ENCODE measurements around the gene PARP1. TPM values are rescaled to one million over a fixed set of nuclear protein-coding genes. Genes with fewer than 3 reads are reported as not detected.

PARP1 gene
- polyA plus RNA-seq, 6 donors from 2014 or later: 156 to 250 (median 234) TPM

- Mint-ChIP-seq H3K4me3 (peak overlapping the region in 3 of 8 donors; percentile 1 to 56 (median 40)), H3K9me3 (no peaks in the 10 kb centered on the region), H3K27ac (peak overlapping the region in 2 of 6 donors; percentile 7 to 93), H3K36me3 (no peaks in the 10 kb centered on the region), H3K27me3 (no peaks in the 10 kb centered on the region), H3K4me1 (peaks cover 28 to 45% (median 40%) of the 10 kb centered on the region in 3 donors)
- ATAC-seq (ENCODE audit: low read depth in 2 of 2) (no peak), DNase-seq (no peak)
Measured at GRCh38 chr1:226409392-226409791, 1.5 kb upstream of the PARP1 start.

- H3K36me3 Mint-ChIP-seq: no peaks in the 10 kb centered on the region
- no peaks in the 10 kb centered on the region for H3K9me3 Mint-ChIP-seq
- peak overlapping the region; percentile 77 to 98 (median 92) for H3K4me3 Mint-ChIP-seq
- ATAC-seq (ENCODE audit: low read depth in 2 of 2) (no peak), DNase-seq (no peak)
- peak overlapping the region; percentile 81 to 93 (median 92) for H3K27ac Mint-ChIP-seq
- no peaks in the 10 kb centered on the region for H3K27me3 Mint-ChIP-seq
- peaks cover 36 to 54% (median 49%) of the 10 kb centered on the region in 3 donors for H3K4me1 Mint-ChIP-seq
Measured at GRCh38 chr1:226408285-226409184, 642 bp upstream of the PARP1 start.

- ATAC-seq (ENCODE audit: low read depth in 2 of 2) (peak; percentile 46 to 57), DNase-seq (peak; percentile 66)
- H3K27me3 Mint-ChIP-seq: no peaks in the 10 kb centered on the region
- H3K36me3 Mint-ChIP-seq: peaks cover 0 to 2% of the 10 kb centered on the region in 2 donors
- H3K9me3 Mint-ChIP-seq: no peaks in the 10 kb centered on the region
- peak overlapping the region; percentile 85 to 98 (median 95) for H3K27ac Mint-ChIP-seq
- peak overlapping the region; percentile 89 to 100 (median 98) for H3K4me3 Mint-ChIP-seq
- H3K4me1 Mint-ChIP-seq: peaks cover 44 to 67% (median 61%) of the 10 kb centered on the region in 3 donors
Measured at GRCh38 chr1:226407199-226407496, 745 bp downstream of the PARP1 start.

- peak; percentile 38 for DNase-seq
- Mint-ChIP-seq H3K27ac (peak overlapping the region; percentile 85 to 98 (median 95)), H3K27me3 (no peaks in the 10 kb centered on the region), H3K9me3 (no peaks in the 10 kb centered on the region), H3K36me3 (peaks cover 2 to 9% of the 10 kb centered on the region in 2 donors), H3K4me1 (peaks cover 51 to 75% (median 65%) of the 10 kb centered on the region in 3 donors), H3K4me3 (peak overlapping the region; percentile 89 to 100 (median 98))
- peak; percentile 13 to 16 for ATAC-seq (ENCODE audit: low read depth in 2 of 2)
Measured at GRCh38 chr1:226406401-226406881, 1.5 kb downstream of the PARP1 start.

- H3K9me3 Mint-ChIP-seq: no peaks in the 10 kb centered on the region
Measured at GRCh38 chr1:226405411-226405988, 2.4 kb downstream of the PARP1 start.

DNA sequence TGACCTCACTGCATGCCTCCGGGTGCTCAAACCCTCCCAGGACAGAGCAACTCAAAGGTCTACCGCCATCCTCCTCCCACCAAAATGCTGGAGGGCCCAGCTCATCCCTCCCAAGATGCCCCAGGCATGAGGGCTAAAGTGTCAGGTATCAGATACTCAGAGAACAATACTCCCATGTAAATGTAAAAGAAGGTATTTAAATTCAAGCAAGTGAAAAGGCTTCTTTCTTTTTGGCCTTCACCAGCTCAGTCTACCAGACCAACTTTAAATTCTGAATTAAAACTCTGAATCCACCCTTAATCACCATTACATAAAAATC, 3.0 kb downstream of the PARP1 start:
- DNase-seq (no peak), ATAC-seq (ENCODE audit: low read depth in 2 of 2) (no peak)
- peak overlapping the region; percentile 60 to 100 (median 96) for H3K4me3 Mint-ChIP-seq
- no peaks in the 10 kb centered on the region for H3K9me3 Mint-ChIP-seq
- peaks cover 13 to 22% of the 10 kb centered on the region in 2 donors for H3K36me3 Mint-ChIP-seq
- no peaks in the 10 kb centered on the region for H3K27me3 Mint-ChIP-seq
- H3K4me1 Mint-ChIP-seq: peaks cover 65 to 90% (median 80%) of the 10 kb centered on the region in 3 donors
- peak overlapping the region; percentile 6 to 98 (median 88) for H3K27ac Mint-ChIP-seq

More at GRCh38 chr1:226405411-226405988, 2.4 kb downstream of the PARP1 start:
- Mint-ChIP-seq H3K4me1 (peaks cover 59 to 84% (median 74%) of the 10 kb centered on the region in 3 donors), H3K36me3 (peaks cover 10 to 18% of the 10 kb centered on the region in 2 donors), H3K4me3 (peak overlapping the region; percentile 89 to 100 (median 98)), H3K27ac (peak overlapping the region; percentile 19 to 98 (median 95)), H3K27me3 (no peaks in the 10 kb centered on the region)
- ATAC-seq (ENCODE audit: low read depth in 2 of 2) (no peak), DNase-seq (no peak)

DNA sequence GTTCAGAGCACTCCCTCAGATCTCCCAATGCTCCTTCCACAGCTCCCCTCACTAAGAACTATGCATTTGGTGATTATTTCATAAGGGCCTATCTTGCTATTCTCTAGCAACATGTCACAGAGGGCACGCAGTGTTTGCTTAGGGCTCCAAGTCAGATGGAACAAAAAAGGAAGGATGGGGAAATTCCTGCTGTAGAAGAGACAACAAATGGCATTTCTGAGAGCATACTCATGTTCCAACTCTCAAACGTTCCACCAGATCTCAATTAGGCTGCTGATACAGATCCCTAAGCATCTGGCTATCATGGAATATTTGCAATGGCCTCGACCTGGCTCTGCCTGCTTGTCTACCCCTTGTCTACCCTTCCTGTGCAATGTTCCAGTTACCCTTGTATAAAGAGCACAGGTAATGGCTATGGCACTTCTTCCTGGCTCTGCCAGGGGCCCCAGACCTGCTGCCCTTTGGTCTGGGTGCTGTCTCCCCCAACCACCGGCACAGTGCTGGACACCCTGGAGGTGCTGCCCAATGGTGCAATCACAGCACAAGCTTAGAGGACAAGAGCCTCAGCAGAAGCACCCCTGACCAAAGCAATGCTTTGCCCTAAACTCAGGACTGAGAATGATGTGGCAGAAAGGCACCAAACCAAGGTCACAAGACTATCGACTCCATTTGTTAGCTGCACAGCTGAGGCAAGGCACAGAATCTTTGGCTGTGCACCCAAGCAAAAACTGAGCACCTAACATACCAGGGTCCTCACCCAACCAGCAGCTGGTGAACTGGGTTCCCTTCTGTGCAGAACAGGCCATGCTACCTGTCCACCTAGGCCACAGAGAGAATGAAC, 3.6 kb downstream of the PARP1 start:
- DNase-seq (no peak), ATAC-seq (ENCODE audit: low read depth in 2 of 2) (no peak)
- Mint-ChIP-seq H3K4me3 (peak overlapping the region; percentile 89 to 100 (median 96)), H3K4me1 (peaks cover 65 to 92% (median 83%) of the 10 kb centered on the region in 3 donors), H3K9me3 (no peaks in the 10 kb centered on the region), H3K27ac (peak overlapping the region; percentile 6 to 95 (median 88)), H3K27me3 (no peaks in the 10 kb centered on the region), H3K36me3 (peaks cover 18 to 22% of the 10 kb centered on the region in 2 donors)

GRCh38 chr1:226403201-226404034, 4.5 kb downstream of the PARP1 start:
- Mint-ChIP-seq H3K9me3 (no peaks in the 10 kb centered on the region), H3K4me1 (peaks cover 60 to 90% (median 80%) of the 10 kb centered on the region in 3 donors), H3K36me3 (peaks cover 22 to 25% of the 10 kb centered on the region in 2 donors), H3K27ac (peak overlapping the region in 4 of 6 donors; percentile 87 to 95 (median 90)), H3K27me3 (no peaks in the 10 kb centered on the region), H3K4me3 (peak overlapping the region; percentile 89 to 98 (median 94))
- ATAC-seq (ENCODE audit: low read depth in 2 of 2) (no peak), DNase-seq (no peak)

- ATAC-seq (ENCODE audit: low read depth in 2 of 2) (no peak), DNase-seq (no peak)
- Mint-ChIP-seq H3K36me3 (peaks cover 29 to 30% of the 10 kb centered on the region in 2 donors), H3K4me3 (peak overlapping the region; percentile 41 to 98 (median 91)), H3K9me3 (no peaks in the 10 kb centered on the region), H3K27ac (peak overlapping the region in 5 of 6 donors; percentile 69 to 94 (median 80)), H3K4me1 (peaks cover 60 to 90% (median 83%) of the 10 kb centered on the region in 3 donors), H3K27me3 (no peaks in the 10 kb centered on the region)
Measured at GRCh38 chr1:226402739-226403165, 5.1 kb downstream of the PARP1 start.

- Mint-ChIP-seq H3K27me3 (no peaks in the 10 kb centered on the region), H3K9me3 (no peaks in the 10 kb centered on the region), H3K36me3 (peaks cover 34 to 35% of the 10 kb centered on the region in 2 donors), H3K27ac (peak overlapping the region in 3 of 6 donors; percentile 80 to 94 (median 93)), H3K4me1 (peaks cover 63 to 92% (median 86%) of the 10 kb centered on the region in 3 donors), H3K4me3 (peak overlapping the region in 7 of 8 donors; percentile 9 to 98 (median 89))
- ATAC-seq (ENCODE audit: low read depth in 2 of 2) (no peak), DNase-seq (no peak)
Measured at GRCh38 chr1:226401355-226402303, 6.3 kb downstream of the PARP1 start.

GRCh38 chr1:226400519-226401354, 7.2 kb downstream of the PARP1 start:
- Mint-ChIP-seq H3K36me3 (peaks cover 34 to 35% of the 10 kb centered on the region in 2 donors), H3K4me3 (peak overlapping the region in 5 of 8 donors; percentile 9 to 72 (median 41)), H3K27me3 (no peaks in the 10 kb centered on the region), H3K4me1 (peaks cover 57 to 87% (median 80%) of the 10 kb centered on the region in 3 donors), H3K9me3 (no peaks in the 10 kb centered on the region), H3K27ac (peak overlapping the region in 3 of 6 donors; percentile 18 to 72 (median 59))
- ATAC-seq (ENCODE audit: low read depth in 2 of 2): no peak
- DNase-seq: no peak

Data from naive B cell (primary cell).